ENCODE results near the gene COQ10A. TPM values are rescaled to one million over a fixed set of nuclear protein-coding genes. Genes with fewer than 3 reads are reported as not detected.
A peak's percentile ranks its signal among the peaks of the same experiment; 100 is the strongest.

COQ10A gene
- polyA plus RNA-seq, 1 of the 3 experiments (the other 2 are of a cell fraction) = 42.2 TPM

DNA sequence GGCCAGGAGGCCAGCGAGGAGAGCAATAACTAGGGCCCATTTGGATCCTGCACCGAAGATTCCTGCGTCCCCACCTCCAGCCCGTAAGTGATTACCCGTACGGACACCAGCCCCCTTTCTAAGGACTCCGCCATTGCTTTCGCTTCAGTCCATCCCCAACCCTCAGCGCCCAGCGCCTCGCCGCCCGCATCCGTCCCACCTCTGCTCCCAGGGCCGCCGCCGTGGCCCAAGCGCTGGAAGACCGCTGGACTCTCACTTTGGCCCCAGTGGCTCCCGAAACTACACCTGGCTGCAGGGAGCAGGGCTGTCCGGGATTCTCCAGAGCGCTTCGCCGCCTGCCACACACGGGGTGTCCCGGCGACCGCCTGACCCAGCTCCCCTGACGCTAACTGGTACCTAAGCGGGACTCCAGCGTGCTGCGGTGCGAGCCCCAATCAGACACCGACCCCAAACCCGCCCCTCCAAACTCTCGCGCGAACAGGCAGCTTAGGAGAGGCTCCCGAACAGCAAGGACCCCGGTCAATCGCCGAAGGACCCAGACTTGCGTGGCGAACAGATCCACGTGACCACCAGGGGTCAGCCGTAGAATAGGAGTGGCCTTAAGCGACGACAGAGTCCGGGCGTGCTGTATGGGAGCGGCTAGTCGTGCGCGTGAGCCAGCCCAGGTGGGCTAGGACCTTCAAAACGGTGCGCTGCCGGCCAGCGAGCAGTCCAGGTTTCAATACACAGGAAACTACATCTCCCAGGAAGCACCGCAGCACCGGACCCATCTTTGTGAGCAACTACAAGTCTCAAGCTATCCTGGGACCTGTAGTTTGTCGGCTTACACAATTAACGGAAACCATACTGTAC, 49.1 kb downstream of the COQ10A start, which contains the start of gene CNPY2:
TSS of gene CNPY2 (minus strand) at position 367 of the 852 bp plus-strand sequence. CDS start 771 bp downstream, outside the sequence.
- POLR2A ChIA-PET = interaction anchor here (0.6 to 2.8 kb wide), 17 partner anchors 9 to 409 kb away, joined by 3 to 15 read pairs (median 4); partner anchors contain the start of genes ANKRD52, CS, NACA and PAN2
- peaks cover 20% of the 10 kb centered on the region for H3F3A ChIP-seq (replicated peaks; ENCODE audit: insufficient read depth)
- 0% methylated on average over 23 of the region's 62 CpGs for WGBS (ENCODE audit: low lambda C conversion rate)
- TF ChIP-seq RXRA (IDR thresholded peaks at IDR 0.05; ENCODE audit: borderline replicate concordance, low read depth) (no peak), POLR2AphosphoS5 (IDR thresholded peaks at IDR 0.05; ENCODE audit: low read depth, low read length) (peak; percentile 82), NFIC (IDR thresholded peaks at IDR 0.05; ENCODE audit: borderline replicate concordance) (no peak), ELF1 (IDR thresholded peaks at IDR 0.05) (0 out of 2 replicates have a peak, but pooled peaks have one; percentile 25), EP300 (IDR thresholded peaks at IDR 0.05; ENCODE audit: borderline replicate concordance in 1 of 2, low read depth in 1 of 2, low read length in 1 of 2) (no peak; a peak in 1 of 4 replicates), FOXM1 (IDR thresholded peaks at IDR 0.05; ENCODE audit: low read depth) (no peak), SMC3 (IDR thresholded peaks at IDR 0.05; ENCODE audit: low read depth, low read length) (peak; percentile 16; the same call in 1 of the 2 replicates), MXI1 (IDR thresholded peaks at IDR 0.05; ENCODE audit: low read depth, low read length) (peak; percentile 94), JUND (IDR thresholded peaks at IDR 0.05) (no peak), FOSL2 (IDR thresholded peaks at IDR 0.05; ENCODE audit: borderline replicate concordance, low read depth) (no peak), FOXJ3 (CRISPR knock-in tag; IDR thresholded peaks at IDR 0.05) (no peak), RAD21 (IDR thresholded peaks at IDR 0.05; ENCODE audit: low read length) (peak; percentile 55), TEAD4 (IDR thresholded peaks at IDR 0.05; ENCODE audit: borderline replicate concordance, insufficient read depth) (no peak), RCOR1 (IDR thresholded peaks at IDR 0.05; ENCODE audit: low read length) (0 out of 2 replicates have a peak, but pooled peaks have one; percentile 13), TCF12 (IDR thresholded peaks at IDR 0.05) (no peak), EZH2phosphoT487 (IDR thresholded peaks at IDR 0.05; ENCODE audit: borderline replicate concordance, low read depth) (no peak), CHD2 (IDR thresholded peaks at IDR 0.05; ENCODE audit: low read length, partially characterized antibody) (peak; percentile 99), GABPA (IDR thresholded peaks at IDR 0.05; ENCODE audit: low read depth) (peak; percentile 45; the same call in 1 of the 2 replicates)
- TF ChIP-seq, protein P1, sequence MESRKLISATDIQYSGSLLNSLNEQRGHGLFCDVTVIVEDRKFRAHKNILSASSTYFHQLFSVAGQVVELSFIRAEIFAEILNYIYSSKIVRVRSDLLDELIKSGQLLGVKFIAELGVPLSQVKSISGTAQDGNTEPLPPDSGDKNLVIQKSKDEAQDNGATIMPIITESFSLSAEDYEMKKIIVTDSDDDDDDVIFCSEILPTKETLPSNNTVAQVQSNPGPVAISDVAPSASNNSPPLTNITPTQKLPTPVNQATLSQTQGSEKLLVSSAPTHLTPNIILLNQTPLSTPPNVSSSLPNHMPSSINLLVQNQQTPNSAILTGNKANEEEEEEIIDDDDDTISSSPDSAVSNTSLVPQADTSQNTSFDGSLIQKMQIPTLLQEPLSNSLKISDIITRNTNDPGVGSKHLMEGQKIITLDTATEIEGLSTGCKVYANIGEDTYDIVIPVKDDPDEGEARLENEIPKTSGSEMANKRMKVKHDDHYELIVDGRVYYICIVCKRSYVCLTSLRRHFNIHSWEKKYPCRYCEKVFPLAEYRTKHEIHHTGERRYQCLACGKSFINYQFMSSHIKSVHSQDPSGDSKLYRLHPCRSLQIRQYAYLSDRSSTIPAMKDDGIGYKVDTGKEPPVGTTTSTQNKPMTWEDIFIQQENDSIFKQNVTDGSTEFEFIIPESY (IDR thresholded peaks at IDR 0.05; ENCODE audit: borderline replicate concordance, low read depth) = peak; percentile 97
- TF ChIP-seq, protein P2, sequence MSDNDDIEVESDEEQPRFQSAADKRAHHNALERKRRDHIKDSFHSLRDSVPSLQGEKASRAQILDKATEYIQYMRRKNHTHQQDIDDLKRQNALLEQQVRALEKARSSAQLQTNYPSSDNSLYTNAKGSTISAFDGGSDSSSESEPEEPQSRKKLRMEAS (IDR thresholded peaks at IDR 0.05; ENCODE audit: low read depth) = peak; percentile 86
- TF ChIP-seq, protein P3, sequence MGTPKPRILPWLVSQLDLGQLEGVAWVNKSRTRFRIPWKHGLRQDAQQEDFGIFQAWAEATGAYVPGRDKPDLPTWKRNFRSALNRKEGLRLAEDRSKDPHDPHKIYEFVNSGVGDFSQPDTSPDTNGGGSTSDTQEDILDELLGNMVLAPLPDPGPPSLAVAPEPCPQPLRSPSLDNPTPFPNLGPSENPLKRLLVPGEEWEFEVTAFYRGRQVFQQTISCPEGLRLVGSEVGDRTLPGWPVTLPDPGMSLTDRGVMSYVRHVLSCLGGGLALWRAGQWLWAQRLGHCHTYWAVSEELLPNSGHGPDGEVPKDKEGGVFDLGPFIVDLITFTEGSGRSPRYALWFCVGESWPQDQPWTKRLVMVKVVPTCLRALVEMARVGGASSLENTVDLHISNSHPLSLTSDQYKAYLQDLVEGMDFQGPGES (IDR thresholded peaks at IDR 0.05; ENCODE audit: low read depth, low read length) = no peak
- TF ChIP-seq, protein P4, sequence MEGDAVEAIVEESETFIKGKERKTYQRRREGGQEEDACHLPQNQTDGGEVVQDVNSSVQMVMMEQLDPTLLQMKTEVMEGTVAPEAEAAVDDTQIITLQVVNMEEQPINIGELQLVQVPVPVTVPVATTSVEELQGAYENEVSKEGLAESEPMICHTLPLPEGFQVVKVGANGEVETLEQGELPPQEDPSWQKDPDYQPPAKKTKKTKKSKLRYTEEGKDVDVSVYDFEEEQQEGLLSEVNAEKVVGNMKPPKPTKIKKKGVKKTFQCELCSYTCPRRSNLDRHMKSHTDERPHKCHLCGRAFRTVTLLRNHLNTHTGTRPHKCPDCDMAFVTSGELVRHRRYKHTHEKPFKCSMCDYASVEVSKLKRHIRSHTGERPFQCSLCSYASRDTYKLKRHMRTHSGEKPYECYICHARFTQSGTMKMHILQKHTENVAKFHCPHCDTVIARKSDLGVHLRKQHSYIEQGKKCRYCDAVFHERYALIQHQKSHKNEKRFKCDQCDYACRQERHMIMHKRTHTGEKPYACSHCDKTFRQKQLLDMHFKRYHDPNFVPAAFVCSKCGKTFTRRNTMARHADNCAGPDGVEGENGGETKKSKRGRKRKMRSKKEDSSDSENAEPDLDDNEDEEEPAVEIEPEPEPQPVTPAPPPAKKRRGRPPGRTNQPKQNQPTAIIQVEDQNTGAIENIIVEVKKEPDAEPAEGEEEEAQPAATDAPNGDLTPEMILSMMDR (IDR thresholded peaks at IDR 0.05) = peak; percentile 24; the same call in 1 of the 2 replicates
- TF ChIP-seq, protein P5, sequence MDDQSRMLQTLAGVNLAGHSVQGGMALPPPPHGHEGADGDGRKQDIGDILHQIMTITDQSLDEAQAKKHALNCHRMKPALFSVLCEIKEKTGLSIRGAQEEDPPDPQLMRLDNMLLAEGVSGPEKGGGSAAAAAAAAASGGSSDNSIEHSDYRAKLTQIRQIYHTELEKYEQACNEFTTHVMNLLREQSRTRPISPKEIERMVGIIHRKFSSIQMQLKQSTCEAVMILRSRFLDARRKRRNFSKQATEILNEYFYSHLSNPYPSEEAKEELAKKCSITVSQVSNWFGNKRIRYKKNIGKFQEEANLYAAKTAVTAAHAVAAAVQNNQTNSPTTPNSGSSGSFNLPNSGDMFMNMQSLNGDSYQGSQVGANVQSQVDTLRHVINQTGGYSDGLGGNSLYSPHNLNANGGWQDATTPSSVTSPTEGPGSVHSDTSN (IDR thresholded peaks at IDR 0.05) = no peak

More for the DNA sequence above, 49.1 kb downstream of the COQ10A start, which contains the start of gene CNPY2:
- Histone ChIP-seq H3K79me2 (ENCODE audit: insufficient read depth) (peaks cover 26% of the 10 kb centered on the region), H3K27me3 (ENCODE audit: insufficient read depth) (no peaks in the 10 kb centered on the region), H4K20me1 (ENCODE audit: insufficient read depth) (no peaks in the 10 kb centered on the region), H3K4me2 (peak within 1 kb of the TSS; percentile 94), H3K9me3 (no peaks in the 10 kb centered on the region), H3K9me2 (no peaks in the 10 kb centered on the region), H3K27ac (ENCODE audit: low read depth in 2 of 2, low read length in 1 of 2) (peak within 1 kb of the TSS; percentile 84 to 91), H3K4me3 (ENCODE audit: low read depth in 2 of 2, low read length in 1 of 2) (peak within 1 kb of the TSS; percentile 83 to 86), H3K36me3 (replicated peaks in 1 of 2; ENCODE audit: control insufficient read depth in 1 of 2, insufficient read depth in 2 of 2, low read length in 1 of 2) (peaks cover 14 to 19% of the 10 kb centered on the region in 2 experiments), H3K9ac (peak within 1 kb of the TSS; percentile 93), H3K4me1 (ENCODE audit: control insufficient read depth in 1 of 2, insufficient read depth in 2 of 2, low read depth in 1 of 2, low read length in 1 of 2) (peaks cover 12 to 13% of the 10 kb centered on the region in 2 experiments; a peak in 3 of 4 replicates), H2AFZ (ENCODE audit: low read depth) (peak within 1 kb of the TSS; percentile 80)
- peak; percentile 95 for DNase-seq
- CTCF ChIA-PET = interaction anchor here (0.6 to 1.9 kb wide), 14 partner anchors 17 to 172 kb away, joined by 3 to 15 read pairs (median 3); partner anchors contain the start of genes ANKRD52, GLS2, RNF41 and TIMELESS
